ENCODE measurements around the gene PIK3AP1. TPM values are rescaled to one million over a fixed set of nuclear protein-coding genes. Genes with fewer than 3 reads are reported as not detected.

Gene PIK3AP1
- total and polyA plus RNA-seq, 10 of the 15 experiments (the other 5 are each of a cell fraction or from before 2014, with no cell fraction given) = 26.2 to 306 (median 119) TPM

DNA sequence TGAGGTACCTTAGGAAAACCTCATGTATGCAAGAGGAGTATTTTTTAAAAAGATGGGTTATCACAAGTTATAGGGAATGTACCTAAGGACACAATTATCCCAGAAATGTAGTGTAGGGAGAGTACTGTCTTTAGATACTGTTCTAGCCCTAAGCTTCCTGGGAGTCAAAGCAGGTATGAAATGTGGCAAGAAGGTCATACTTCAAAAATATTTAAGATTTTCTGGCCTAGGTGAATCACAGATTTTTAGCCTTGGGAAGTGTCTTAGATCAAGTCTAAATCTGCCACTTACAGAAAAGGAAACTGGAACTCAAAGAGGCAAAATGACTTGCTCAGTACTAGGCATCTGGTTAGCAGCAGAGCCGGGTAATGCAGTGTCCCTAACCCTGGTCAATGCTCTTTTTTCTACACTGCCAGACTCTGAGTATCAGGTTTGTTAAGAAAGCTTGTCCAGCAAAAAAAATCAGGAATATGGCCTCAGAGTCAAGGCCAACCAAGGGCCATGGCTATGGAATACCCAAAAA is 13.9 kb downstream of the PIK3AP1 start (continued):
- TF ChIP-seq, protein P1, sequence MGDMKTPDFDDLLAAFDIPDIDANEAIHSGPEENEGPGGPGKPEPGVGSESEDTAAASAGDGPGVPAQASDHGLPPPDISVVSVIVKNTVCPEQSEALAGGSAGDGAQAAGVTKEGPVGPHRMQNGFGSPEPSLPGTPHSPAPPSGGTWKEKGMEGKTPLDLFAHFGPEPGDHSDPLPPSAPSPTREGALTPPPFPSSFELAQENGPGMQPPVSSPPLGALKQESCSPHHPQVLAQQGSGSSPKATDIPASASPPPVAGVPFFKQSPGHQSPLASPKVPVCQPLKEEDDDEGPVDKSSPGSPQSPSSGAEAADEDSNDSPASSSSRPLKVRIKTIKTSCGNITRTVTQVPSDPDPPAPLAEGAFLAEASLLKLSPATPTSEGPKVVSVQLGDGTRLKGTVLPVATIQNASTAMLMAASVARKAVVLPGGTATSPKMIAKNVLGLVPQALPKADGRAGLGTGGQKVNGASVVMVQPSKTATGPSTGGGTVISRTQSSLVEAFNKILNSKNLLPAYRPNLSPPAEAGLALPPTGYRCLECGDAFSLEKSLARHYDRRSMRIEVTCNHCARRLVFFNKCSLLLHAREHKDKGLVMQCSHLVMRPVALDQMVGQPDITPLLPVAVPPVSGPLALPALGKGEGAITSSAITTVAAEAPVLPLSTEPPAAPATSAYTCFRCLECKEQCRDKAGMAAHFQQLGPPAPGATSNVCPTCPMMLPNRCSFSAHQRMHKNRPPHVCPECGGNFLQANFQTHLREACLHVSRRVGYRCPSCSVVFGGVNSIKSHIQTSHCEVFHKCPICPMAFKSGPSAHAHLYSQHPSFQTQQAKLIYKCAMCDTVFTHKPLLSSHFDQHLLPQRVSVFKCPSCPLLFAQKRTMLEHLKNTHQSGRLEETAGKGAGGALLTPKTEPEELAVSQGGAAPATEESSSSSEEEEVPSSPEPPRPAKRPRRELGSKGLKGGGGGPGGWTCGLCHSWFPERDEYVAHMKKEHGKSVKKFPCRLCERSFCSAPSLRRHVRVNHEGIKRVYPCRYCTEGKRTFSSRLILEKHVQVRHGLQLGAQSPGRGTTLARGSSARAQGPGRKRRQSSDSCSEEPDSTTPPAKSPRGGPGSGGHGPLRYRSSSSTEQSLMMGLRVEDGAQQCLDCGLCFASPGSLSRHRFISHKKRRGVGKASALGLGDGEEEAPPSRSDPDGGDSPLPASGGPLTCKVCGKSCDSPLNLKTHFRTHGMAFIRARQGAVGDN (IDR thresholded peaks at IDR 0.05) = 0 out of 2 replicates have a peak, but pooled peaks have one; percentile 25
- TF ChIP-seq GABPA (IDR thresholded peaks at IDR 0.05; ENCODE audit: low read depth) = no peak
- TF ChIP-seq, protein P2, sequence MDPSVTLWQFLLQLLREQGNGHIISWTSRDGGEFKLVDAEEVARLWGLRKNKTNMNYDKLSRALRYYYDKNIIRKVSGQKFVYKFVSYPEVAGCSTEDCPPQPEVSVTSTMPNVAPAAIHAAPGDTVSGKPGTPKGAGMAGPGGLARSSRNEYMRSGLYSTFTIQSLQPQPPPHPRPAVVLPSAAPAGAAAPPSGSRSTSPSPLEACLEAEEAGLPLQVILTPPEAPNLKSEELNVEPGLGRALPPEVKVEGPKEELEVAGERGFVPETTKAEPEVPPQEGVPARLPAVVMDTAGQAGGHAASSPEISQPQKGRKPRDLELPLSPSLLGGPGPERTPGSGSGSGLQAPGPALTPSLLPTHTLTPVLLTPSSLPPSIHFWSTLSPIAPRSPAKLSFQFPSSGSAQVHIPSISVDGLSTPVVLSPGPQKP (IDR thresholded peaks at IDR 0.05; ENCODE audit: low read depth, low read length) = no peak
- TF ChIP-seq CHD4 (IDR thresholded peaks at IDR 0.05) = no peak
- TF ChIP-seq PAX5 (IDR thresholded peaks at IDR 0.05; ENCODE audit: borderline replicate concordance, low read depth, low read length) = no peak
- TF ChIP-seq TCF7 (IDR thresholded peaks at IDR 0.05; ENCODE audit: borderline replicate concordance) = no peak
- TF ChIP-seq SMC3 (IDR thresholded peaks at IDR 0.05; ENCODE audit: borderline replicate concordance, low read length) = no peak
- no peak for TF ChIP-seq MXI1 (IDR thresholded peaks at IDR 0.05; ENCODE audit: low read depth, low read length)
- TF ChIP-seq LARP7 (IDR thresholded peaks at IDR 0.05) = no peak
- TF ChIP-seq, protein P3, sequence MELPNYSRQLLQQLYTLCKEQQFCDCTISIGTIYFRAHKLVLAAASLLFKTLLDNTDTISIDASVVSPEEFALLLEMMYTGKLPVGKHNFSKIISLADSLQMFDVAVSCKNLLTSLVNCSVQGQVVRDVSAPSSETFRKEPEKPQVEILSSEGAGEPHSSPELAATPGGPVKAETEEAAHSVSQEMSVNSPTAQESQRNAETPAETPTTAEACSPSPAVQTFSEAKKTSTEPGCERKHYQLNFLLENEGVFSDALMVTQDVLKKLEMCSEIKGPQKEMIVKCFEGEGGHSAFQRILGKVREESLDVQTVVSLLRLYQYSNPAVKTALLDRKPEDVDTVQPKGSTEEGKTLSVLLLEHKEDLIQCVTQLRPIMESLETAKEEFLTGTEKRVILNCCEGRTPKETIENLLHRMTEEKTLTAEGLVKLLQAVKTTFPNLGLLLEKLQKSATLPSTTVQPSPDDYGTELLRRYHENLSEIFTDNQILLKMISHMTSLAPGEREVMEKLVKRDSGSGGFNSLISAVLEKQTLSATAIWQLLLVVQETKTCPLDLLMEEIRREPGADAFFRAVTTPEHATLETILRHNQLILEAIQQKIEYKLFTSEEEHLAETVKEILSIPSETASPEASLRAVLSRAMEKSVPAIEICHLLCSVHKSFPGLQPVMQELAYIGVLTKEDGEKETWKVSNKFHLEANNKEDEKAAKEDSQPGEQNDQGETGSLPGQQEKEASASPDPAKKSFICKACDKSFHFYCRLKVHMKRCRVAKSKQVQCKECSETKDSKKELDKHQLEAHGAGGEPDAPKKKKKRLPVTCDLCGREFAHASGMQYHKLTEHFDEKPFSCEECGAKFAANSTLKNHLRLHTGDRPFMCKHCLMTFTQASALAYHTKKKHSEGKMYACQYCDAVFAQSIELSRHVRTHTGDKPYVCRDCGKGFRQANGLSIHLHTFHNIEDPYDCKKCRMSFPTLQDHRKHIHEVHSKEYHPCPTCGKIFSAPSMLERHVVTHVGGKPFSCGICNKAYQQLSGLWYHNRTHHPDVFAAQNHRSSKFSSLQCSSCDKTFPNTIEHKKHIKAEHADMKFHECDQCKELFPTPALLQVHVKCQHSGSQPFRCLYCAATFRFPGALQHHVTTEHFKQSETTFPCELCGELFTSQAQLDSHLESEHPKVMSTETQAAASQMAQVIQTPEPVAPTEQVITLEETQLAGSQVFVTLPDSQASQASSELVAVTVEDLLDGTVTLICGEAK (IDR thresholded peaks at IDR 0.05; ENCODE audit: borderline replicate concordance) = no peak

Data from GM12878 (cell line).